ENCODE data around the gene DCT. TPM values are rescaled to one million over a fixed set of nuclear protein-coding genes. Genes with fewer than 3 reads are reported as not detected.

DCT gene
- total and polyA plus RNA-seq, 8 donors, result 0.06 to 0.83 (median 0.26) TPM

GRCh38 chr13:94435604-94436226 lies 43.8 kb downstream of the DCT start:
- no peak for DNase-seq
- no peaks in the 10 kb centered on the region for H3K36me3 ChIP-seq
- peak; percentile 93 for FAIRE-seq
- no peaks in the 10 kb centered on the region for H3K9me3 ChIP-seq
- peak; percentile 31 to 52 (median 42) for TF ChIP-seq CTCF (IDR thresholded peaks at IDR 0.05)
- WGBS, 2 donors, result 29 to 33% methylated on average over 4 of the region's 4 CpGs
- intact Hi-C loops (cut with DNase I), result loop anchor here in 1 of 3 donors (10.0 kb wide), 1 partner anchor 179 kb away; no protein-coding TSS in a partner anchor
- no peak overlapping the region for H3K4me3 ChIP-seq
- no peaks in the 10 kb centered on the region for H3K4me1 ChIP-seq
- no peaks in the 10 kb centered on the region for H3K27me3 ChIP-seq
- no peak overlapping the region for H3K27ac ChIP-seq
- peak; percentile 77 to 88 (median 87) for ATAC-seq

GRCh38 chr13:94433055-94433961 lies 46.2 kb downstream of the DCT start:
- H3K36me3 ChIP-seq, result no peaks in the 10 kb centered on the region
- H3K4me1 ChIP-seq, result no peaks in the 10 kb centered on the region
- WGBS, 2 donors, result 53 to 61% methylated on average over 19 of the region's 19 CpGs
- FAIRE-seq, result no peak
- H3K4me3 ChIP-seq, result no peak overlapping the region
- DNase-seq, result no peak
- no peaks in the 10 kb centered on the region for H3K27me3 ChIP-seq
- H3K9me3 ChIP-seq, result no peaks in the 10 kb centered on the region
- intact Hi-C loops (cut with DNase I), result loop anchor here in 2 of 3 donors (5.0 to 10.0 kb wide), 2 partner anchors 181 to 184 kb away; no protein-coding TSS in a partner anchor
- ATAC-seq, result peak in 2 of 4 donors; percentile 67 to 71
- no peak for TF ChIP-seq CTCF (IDR thresholded peaks at IDR 0.05)
- no peak overlapping the region for H3K27ac ChIP-seq

GRCh38 chr13:94431987-94432386 lies 47.5 kb downstream of the DCT start:
- no peaks in the 10 kb centered on the region for H3K9me3 ChIP-seq

GRCh38 chr13:94431574-94431973 lies 47.9 kb downstream of the DCT start:
- Histone ChIP-seq H3K9me3 (no peaks in the 10 kb centered on the region), H3K27ac (no peak overlapping the region), H3K27me3 (no peaks in the 10 kb centered on the region), H3K4me1 (no peaks in the 10 kb centered on the region), H3K36me3 (no peaks in the 10 kb centered on the region), H3K4me3 (no peak overlapping the region)
- DNase-seq (no peak), FAIRE-seq (no peak), ATAC-seq (no peak)
- no peak for TF ChIP-seq CTCF (IDR thresholded peaks at IDR 0.05)
- intact Hi-C loops (cut with DNase I), result loop anchor here in 2 of 3 donors (5.0 to 10.0 kb wide), 2 partner anchors 183 to 186 kb away; no protein-coding TSS in a partner anchor
- 75 to 85% methylated on average over 2 of the region's 2 CpGs for WGBS, 2 donors

More at GRCh38 chr13:94431987-94432386, 47.5 kb downstream of the DCT start:
- DNase-seq (no peak), ATAC-seq (no peak), FAIRE-seq (no peak)
- Histone ChIP-seq H3K4me3 (no peak overlapping the region), H3K4me1 (no peaks in the 10 kb centered on the region), H3K27ac (no peak overlapping the region), H3K36me3 (no peaks in the 10 kb centered on the region), H3K27me3 (no peaks in the 10 kb centered on the region)
- no peak for TF ChIP-seq CTCF (IDR thresholded peaks at IDR 0.05)
- intact Hi-C loops (cut with DNase I), result loop anchor here in 2 of 3 donors (5.0 to 10.0 kb wide), 2 partner anchors 183 to 185 kb away; no protein-coding TSS in a partner anchor
